ENCODE measurements around the gene CAMTA1. TPM values are rescaled to one million over a fixed set of nuclear protein-coding genes. Genes with fewer than 3 reads are reported as not detected.

The CAMTA1 gene
- total RNA-seq, 1 experiment from 2014 or later: 82.2 TPM

- no TSS peak for BruUV-seq (replicated peaks)
- TF ChIP-seq REST (IDR thresholded peaks at IDR 0.05; ENCODE audit: insufficient read depth in 1 of 2, low read depth in 2 of 2, low read length in 1 of 2): no peak
- no peak for TF ChIP-seq SIN3A (IDR thresholded peaks at IDR 0.05; ENCODE audit: borderline replicate concordance, insufficient read depth, low read depth, low read length)
- TF ChIP-seq CTCF (IDR thresholded peaks at IDR 0.05): no peak
- no peak for TF ChIP-seq POLR2AphosphoS5 (IDR thresholded peaks at IDR 0.05; ENCODE audit: low read depth, low read length)
- TF ChIP-seq TCF7L2 (IDR thresholded peaks at IDR 0.05; ENCODE audit: low read depth, low read length): no peak
- in situ Hi-C loops (cut with HindIII; ENCODE audit: low pct_unique_long_range_greater_than_20kb, low sequenced_read_pairs) (no loop called here), intact Hi-C loops (cut with micrococcal nuclease; ENCODE audit: unreplicated experiment) (no loop called here)
- Histone ChIP-seq H3K27ac (ENCODE audit: low read length) (no peak overlapping the region), H3K27me3 (ENCODE audit: control insufficient read depth, insufficient read depth, low read length) (no peaks in the 10 kb centered on the region), H3K9me3 (ENCODE audit: control insufficient read depth, insufficient read depth, low read depth, low read length) (no peaks in the 10 kb centered on the region), H3K36me3 (ENCODE audit: control insufficient read depth, insufficient read depth, low read length) (no peaks in the 10 kb centered on the region), H3K4me1 (ENCODE audit: control insufficient read depth, insufficient read depth, low read length) (no peaks in the 10 kb centered on the region), H3K4me3 (ENCODE audit: low read depth in 2 of 2, low read length in 2 of 2) (no peak overlapping the region)
- POLR2A ChIA-PET: no interaction called here
- ATAC-seq: no peak
- CTCF ChIA-PET: no interaction called here
- DNase-seq (ENCODE audit: low read depth, low spot score): no peak
Observed at GRCh38 chr1:7447093-7447492, 661.8 kb downstream of the CAMTA1 start.

- in situ Hi-C loops (cut with HindIII; ENCODE audit: low pct_unique_long_range_greater_than_20kb, low sequenced_read_pairs) (no loop called here), intact Hi-C loops (cut with micrococcal nuclease; ENCODE audit: unreplicated experiment) (no loop called here)
- ChIA-PET CTCF (no interaction called here), POLR2A (no interaction called here)
- no TSS peak for BruUV-seq (replicated peaks)
- DNase-seq (ENCODE audit: low read depth, low spot score) (no peak), ATAC-seq (no peak)
- Histone ChIP-seq H3K9me3 (ENCODE audit: control insufficient read depth, insufficient read depth, low read depth, low read length) (no peaks in the 10 kb centered on the region), H3K27me3 (ENCODE audit: control insufficient read depth, insufficient read depth, low read length) (no peaks in the 10 kb centered on the region), H3K4me1 (ENCODE audit: control insufficient read depth, insufficient read depth, low read length) (no peaks in the 10 kb centered on the region), H3K36me3 (ENCODE audit: control insufficient read depth, insufficient read depth, low read length) (no peaks in the 10 kb centered on the region), H3K4me3 (ENCODE audit: low read depth in 2 of 2, low read length in 2 of 2) (no peak overlapping the region), H3K27ac (ENCODE audit: low read length) (no peak overlapping the region)
- TF ChIP-seq REST (IDR thresholded peaks at IDR 0.05; ENCODE audit: insufficient read depth in 1 of 2, low read depth in 2 of 2, low read length in 1 of 2) (no peak), TCF7L2 (IDR thresholded peaks at IDR 0.05; ENCODE audit: low read depth, low read length) (no peak), SIN3A (IDR thresholded peaks at IDR 0.05; ENCODE audit: borderline replicate concordance, insufficient read depth, low read depth, low read length) (no peak), CTCF (IDR thresholded peaks at IDR 0.05) (no peak), POLR2AphosphoS5 (IDR thresholded peaks at IDR 0.05; ENCODE audit: low read depth, low read length) (no peak)
Observed at GRCh38 chr1:7447736-7448135, 662.5 kb downstream of the CAMTA1 start.
